Loucy (cell line): ENCODE data around the gene ELMO1.

Experiments
- CTCF ChIP-seq: fragments of 200-600 bp; sonication (generic); conservative IDR thresholded peaks from 2 replicates; pipeline ENCODE4 v1.5.1; 2014; ENCODE audit warnings: mild to moderate bottlenecking, antibody characterized with exemption, low read length
- EZH2phosphoT487 ChIP-seq: fragments of 200-600 bp; IDR thresholded peaks from 2 replicates; pipeline ENCODE4 v1.6.1; 2018; ENCODE audit warnings: antibody characterized with exemption, mild to moderate bottlenecking, moderate library complexity, borderline replicate concordance

- TF ChIP-seq CTCF (no peak), EZH2phosphoT487 (no peak)
These were observed 192.0 kb downstream of the ELMO1 start for GRCh38 chr7:37256631-37257030.
